Measurements from ENCODE around the gene VAV2.

Gene VAV2

DNA sequence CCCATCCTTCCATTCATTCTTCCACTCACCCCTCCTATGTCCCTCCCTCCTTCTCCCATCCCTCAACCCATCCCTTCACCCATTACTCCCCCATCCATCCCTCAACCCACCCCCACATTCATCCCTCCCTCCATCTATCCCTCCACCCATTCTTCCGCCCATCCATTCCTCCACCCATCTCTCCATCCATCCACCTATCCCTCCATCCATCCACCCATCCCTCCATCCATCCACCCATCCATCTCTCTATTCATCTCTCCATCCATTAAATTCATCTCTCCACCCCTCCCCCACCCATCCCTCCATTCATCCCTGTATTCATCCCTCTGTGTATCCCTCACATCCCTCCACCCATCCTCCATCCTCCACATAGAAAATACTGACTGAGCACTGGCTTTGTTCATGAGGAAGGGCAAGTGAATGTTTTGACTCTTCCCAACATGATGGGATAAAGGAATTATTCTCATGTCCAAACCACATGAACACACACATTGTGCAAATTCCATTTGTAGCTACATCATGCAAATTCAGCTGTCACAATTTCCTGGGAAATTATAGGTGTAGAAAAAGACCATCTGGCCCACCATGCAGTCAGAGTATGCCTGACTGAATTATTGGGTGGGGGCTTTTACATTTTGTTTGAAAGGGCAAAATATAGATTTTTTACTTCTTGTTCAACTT lies 6.9 kb upstream of the VAV2 start:
- POLR2A ChIA-PET (ENCODE audit: low non-redundant PET), result no interaction called here
- H3K27ac ChIP-seq, result no peak overlapping the region
- no peak for DNase-seq (ENCODE audit: low spot score)
- TF ChIP-seq, protein P1, sequence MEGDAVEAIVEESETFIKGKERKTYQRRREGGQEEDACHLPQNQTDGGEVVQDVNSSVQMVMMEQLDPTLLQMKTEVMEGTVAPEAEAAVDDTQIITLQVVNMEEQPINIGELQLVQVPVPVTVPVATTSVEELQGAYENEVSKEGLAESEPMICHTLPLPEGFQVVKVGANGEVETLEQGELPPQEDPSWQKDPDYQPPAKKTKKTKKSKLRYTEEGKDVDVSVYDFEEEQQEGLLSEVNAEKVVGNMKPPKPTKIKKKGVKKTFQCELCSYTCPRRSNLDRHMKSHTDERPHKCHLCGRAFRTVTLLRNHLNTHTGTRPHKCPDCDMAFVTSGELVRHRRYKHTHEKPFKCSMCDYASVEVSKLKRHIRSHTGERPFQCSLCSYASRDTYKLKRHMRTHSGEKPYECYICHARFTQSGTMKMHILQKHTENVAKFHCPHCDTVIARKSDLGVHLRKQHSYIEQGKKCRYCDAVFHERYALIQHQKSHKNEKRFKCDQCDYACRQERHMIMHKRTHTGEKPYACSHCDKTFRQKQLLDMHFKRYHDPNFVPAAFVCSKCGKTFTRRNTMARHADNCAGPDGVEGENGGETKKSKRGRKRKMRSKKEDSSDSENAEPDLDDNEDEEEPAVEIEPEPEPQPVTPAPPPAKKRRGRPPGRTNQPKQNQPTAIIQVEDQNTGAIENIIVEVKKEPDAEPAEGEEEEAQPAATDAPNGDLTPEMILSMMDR (conservative IDR thresholded peaks at IDR 0.05; ENCODE audit: low read depth), result no peak
- CTCF ChIA-PET, result no interaction called here

DNA sequence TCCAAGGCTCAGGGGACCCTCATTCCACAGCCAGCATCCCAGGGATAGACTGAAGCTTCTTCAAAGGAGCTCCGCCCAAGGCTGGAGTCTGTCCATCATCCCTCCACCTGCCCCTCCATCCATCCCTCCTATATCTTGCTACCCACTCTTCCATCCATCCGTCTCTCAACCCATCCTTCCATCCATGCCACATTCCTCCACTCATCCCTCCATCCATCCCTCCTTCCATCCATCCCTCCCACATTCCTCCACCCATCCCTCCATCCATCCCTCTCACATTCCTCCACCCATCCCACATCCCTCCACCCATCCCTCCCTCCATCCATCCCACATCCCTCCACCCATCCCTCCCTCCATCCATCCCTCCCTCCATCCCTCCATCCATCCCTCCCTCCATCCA lies 5.5 kb upstream of the VAV2 start:
- ChIA-PET CTCF (interaction anchor here (0.9 kb wide), 1 partner anchor 258 kb away, joined by 3 read pairs; no protein-coding TSS in a partner anchor), POLR2A (ENCODE audit: low non-redundant PET) (no interaction called here)
- TF ChIP-seq, protein P1 (conservative IDR thresholded peaks at IDR 0.05; ENCODE audit: low read depth), result no peak
- DNase-seq (ENCODE audit: low spot score), result no peak
- no peak overlapping the region for H3K27ac ChIP-seq

DNA sequence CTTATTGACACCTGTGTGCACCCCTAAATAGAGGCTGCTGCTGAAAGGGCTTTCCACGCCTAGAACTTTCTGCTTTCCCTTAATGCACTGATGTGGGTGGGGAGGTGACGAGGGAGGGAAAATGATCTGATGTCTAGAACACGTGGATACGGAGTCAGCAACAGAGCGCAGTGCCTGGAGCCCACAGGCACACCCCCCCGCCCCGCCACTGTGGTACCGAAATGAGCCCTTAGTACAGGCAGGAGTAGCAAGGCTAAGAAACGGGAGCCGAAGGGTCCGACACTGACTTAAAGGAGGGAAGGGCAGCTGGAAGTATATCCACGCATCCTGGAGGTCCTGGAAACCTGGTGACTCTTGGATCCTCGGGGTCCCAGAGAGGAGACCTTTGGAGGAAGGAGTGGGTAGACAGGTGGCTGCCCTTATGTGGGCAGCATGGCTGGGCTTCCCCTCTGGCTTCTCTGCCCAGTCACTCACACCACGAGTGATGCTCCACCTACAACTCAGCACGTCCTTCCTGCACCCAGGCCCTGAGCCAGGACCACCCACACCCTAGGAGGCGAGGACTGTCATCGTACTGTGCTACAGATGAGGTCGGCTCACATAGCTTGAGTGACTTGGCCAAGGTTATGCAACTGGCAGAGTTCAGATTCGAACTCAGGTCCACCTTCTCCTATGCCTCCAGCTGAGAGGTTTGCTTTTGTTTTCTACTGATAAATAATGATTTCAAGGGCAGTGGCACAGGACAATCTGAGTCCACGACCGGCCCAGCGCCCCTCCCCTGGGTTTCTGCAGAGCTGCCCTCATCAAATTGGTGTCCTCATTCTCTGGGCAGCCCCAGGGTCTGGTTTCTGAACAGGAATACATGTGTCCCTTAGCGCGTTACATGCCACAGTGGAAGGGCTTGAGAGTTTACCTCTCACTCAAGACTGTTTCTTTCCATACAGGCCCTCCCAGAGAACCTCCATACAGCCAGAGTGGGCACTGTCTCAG lies 4.7 kb upstream of the VAV2 start:
- TF ChIP-seq, protein P1 (conservative IDR thresholded peaks at IDR 0.05; ENCODE audit: low read depth), result no peak
- CTCF ChIA-PET, result interaction anchor here (0.9 to 1.5 kb wide), 2 partner anchors 223 to 257 kb away, joined by 3 to 4 read pairs; no protein-coding TSS in a partner anchor
- H3K27ac ChIP-seq, result no peak overlapping the region
- POLR2A ChIA-PET (ENCODE audit: low non-redundant PET), result no interaction called here
- no peak for DNase-seq (ENCODE audit: low spot score)

DNA sequence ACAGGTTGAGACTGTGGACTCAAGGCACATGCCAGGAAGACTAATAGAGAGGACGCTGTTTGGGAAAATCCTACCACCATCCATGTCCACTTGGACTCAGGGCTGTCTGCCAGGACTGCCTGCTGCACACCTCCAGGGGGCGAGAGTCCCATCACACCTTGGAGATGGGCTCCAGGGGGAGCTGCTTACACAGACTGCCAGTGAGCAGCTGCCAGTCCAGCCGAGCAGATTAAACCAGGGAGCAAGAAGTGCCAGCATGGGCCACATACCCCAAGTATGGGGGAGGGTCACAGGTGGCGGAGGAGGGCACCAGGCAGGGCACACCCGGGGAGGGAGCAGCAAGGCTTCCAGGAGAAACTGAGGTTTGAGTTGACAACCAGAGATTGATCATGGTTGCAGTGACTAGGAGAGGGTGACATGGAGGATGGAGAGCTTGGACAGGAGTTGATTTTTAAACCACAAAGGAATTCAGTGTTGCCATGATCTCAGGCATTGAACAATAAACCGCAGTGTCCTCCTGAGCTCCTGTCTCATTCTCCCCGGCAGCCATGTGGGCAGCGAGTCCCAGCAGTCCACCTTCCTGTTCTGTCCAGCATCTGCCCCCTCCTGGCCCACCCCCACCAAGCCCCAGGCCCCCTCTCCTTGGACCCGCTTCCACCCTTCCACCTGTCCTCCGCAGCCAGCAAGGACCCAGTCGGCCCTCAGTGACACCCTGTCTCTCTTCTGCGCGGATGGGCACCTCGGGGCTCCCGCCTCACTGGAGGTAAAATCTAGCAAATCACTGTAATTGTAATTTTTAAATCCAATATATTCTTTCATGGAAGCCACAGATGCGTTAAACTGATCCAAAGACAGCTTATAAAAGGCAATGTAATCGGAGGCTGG lies 3.1 kb upstream of the VAV2 start:
- TF ChIP-seq, protein P1 (conservative IDR thresholded peaks at IDR 0.05; ENCODE audit: low read depth), result no peak
- POLR2A ChIA-PET (ENCODE audit: low non-redundant PET), result interaction anchor here (1.6 kb wide), 1 partner anchor 213 kb away, joined by 4 read pairs; no protein-coding TSS in a partner anchor
- CTCF ChIA-PET, result interaction anchor here (0.6 to 3.7 kb wide), 32 partner anchors 9 to 489 kb away, joined by 3 to 102 read pairs (median 4); no protein-coding TSS in a partner anchor
- peak overlapping the region; percentile 99; the same call in 1 of the 2 replicates for H3K27ac ChIP-seq
- DNase-seq (ENCODE audit: low spot score), result no peak

DNA sequence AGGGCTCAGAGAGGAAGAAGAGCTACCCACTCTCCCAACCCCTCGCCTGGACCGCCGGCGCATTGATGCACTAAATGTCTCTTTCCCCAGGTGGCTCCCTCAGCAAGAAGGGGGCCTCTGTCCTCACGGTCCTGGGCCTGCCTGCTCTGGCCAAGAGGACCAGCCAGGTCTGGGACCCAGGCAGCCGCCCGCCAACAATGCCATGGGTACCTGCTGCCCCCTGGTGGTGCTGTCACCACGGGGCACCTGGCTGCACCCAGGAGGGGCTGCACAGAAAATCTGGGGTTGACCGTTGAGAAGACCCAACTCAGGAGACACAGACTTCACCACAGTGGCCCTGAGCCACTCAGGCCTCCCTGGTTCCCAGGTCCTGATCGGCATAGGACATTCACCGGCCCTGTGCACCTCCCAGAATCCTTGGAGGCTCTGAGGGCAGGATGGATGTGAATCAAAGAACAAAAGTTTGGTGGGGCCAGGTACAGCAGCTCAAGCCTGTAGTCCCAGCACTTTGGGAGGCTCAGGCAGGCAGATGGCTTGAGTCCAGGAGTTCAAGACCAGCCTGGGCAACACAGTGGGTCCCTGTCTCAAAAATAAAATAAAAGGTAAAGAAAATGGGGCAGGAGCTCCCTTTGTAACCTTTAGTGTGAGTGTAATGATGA lies 2.4 kb upstream of the VAV2 start:
- peak; percentile 88 for DNase-seq (ENCODE audit: low spot score)
- POLR2A ChIA-PET (ENCODE audit: low non-redundant PET), result interaction anchor here (1.6 kb wide), 1 partner anchor 212 kb away, joined by 4 read pairs; no protein-coding TSS in a partner anchor
- H3K27ac ChIP-seq, result peak overlapping the region; percentile 99

More for the DNA sequence above, 2.4 kb upstream of the VAV2 start:
- CTCF ChIA-PET, result interaction anchor here (0.5 to 3.7 kb wide), 42 partner anchors 10 to 1453 kb away, joined by 3 to 102 read pairs (median 4); no protein-coding TSS in a partner anchor
- TF ChIP-seq, protein P1 (conservative IDR thresholded peaks at IDR 0.05; ENCODE audit: low read depth), result peak; percentile 100

Measured in RWPE1 (cell line).